ENCODE results near the gene ERBB4. TPM values are rescaled to one million over a fixed set of nuclear protein-coding genes. Genes with fewer than 3 reads are reported as not detected.

Gene ERBB4
- total and polyA plus RNA-seq, 10 of the 15 experiments (the other 5 are each of a cell fraction or from before 2014, with no cell fraction given), result under 0.01 to 0.23 (median 0.01) TPM; not detected in 4

GRCh38 chr2:211990335-211990734 lies 548.3 kb downstream of the ERBB4 start:
- intact Hi-C loops (cut with micrococcal nuclease; ENCODE audit: unreplicated experiment) (no loop called here), in situ Hi-C loops (cut with MboI) (no loop called here)
- ATAC-seq, result no peak
- Histone ChIP-seq H2AFZ (ENCODE audit: control insufficient read depth, low read depth, low read length) (no peak overlapping the region), H3K36me3 (ENCODE audit: control insufficient read depth in 2 of 2, insufficient read depth in 2 of 2, low read length in 1 of 2) (no peaks in the 10 kb centered on the region), H3K27ac (ENCODE audit: control insufficient read depth, insufficient read depth) (no peak overlapping the region), H3K27me3 (replicated peaks in 1 of 2; ENCODE audit: control insufficient read depth in 2 of 2, insufficient read depth in 2 of 2, low read length in 1 of 2) (no peaks in the 10 kb centered on the region), H3K9ac (ENCODE audit: control insufficient read depth, insufficient read depth, low read length) (no peak overlapping the region), H3K4me2 (ENCODE audit: control insufficient read depth, insufficient read depth) (no peak overlapping the region), H4K20me1 (ENCODE audit: control insufficient read depth, insufficient read depth) (no peaks in the 10 kb centered on the region), H3K4me1 (ENCODE audit: control insufficient read depth, insufficient read depth, low read length) (no peaks in the 10 kb centered on the region), H3K9me3 (replicated peaks; ENCODE audit: control insufficient read depth, insufficient read depth, low read length) (no peaks in the 10 kb centered on the region), H3K79me2 (ENCODE audit: control insufficient read depth, insufficient read depth, low read length) (no peaks in the 10 kb centered on the region), H3K4me3 (no peak overlapping the region)
- no TSS peak for BruUV-seq (replicated peaks)
- ChIA-PET SMC1A (ENCODE audit: uncharacterized antibody, unreplicated experiment) (no interaction called here), RAD21 (ENCODE audit: unreplicated experiment) (no interaction called here), CTCF (interaction anchor here (0.5 to 2.7 kb wide), 3 partner anchors 15 to 115 kb away, joined by 3 to 16 read pairs (median 4); no protein-coding TSS in a partner anchor), POLR2A (no interaction called here)
- DNase-seq (ENCODE audit: low read depth, low spot score), result no peak
- 5% methylated on average over 1 of the region's 1 CpG for WGBS (ENCODE audit: insufficient coverage, insufficient replicate concordance, low lambda C conversion rate, missing lambda C conversion rate)
- FAIRE-seq, result no peak
- no peak for TF ChIP-seq MTA2 (IDR thresholded peaks at IDR 0.05; ENCODE audit: low read depth)
- TF ChIP-seq CREM (IDR thresholded peaks at IDR 0.05; ENCODE audit: low read depth), result no peak
- no peak for TF ChIP-seq NR2C1 (IDR thresholded peaks at IDR 0.05)
- TF ChIP-seq, protein P1, sequence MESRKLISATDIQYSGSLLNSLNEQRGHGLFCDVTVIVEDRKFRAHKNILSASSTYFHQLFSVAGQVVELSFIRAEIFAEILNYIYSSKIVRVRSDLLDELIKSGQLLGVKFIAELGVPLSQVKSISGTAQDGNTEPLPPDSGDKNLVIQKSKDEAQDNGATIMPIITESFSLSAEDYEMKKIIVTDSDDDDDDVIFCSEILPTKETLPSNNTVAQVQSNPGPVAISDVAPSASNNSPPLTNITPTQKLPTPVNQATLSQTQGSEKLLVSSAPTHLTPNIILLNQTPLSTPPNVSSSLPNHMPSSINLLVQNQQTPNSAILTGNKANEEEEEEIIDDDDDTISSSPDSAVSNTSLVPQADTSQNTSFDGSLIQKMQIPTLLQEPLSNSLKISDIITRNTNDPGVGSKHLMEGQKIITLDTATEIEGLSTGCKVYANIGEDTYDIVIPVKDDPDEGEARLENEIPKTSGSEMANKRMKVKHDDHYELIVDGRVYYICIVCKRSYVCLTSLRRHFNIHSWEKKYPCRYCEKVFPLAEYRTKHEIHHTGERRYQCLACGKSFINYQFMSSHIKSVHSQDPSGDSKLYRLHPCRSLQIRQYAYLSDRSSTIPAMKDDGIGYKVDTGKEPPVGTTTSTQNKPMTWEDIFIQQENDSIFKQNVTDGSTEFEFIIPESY (IDR thresholded peaks at IDR 0.05), result no peak
- no peak for TF ChIP-seq E2F8 (IDR thresholded peaks at IDR 0.05; ENCODE audit: low read depth, partially characterized antibody)
- TF ChIP-seq SRF (IDR thresholded peaks at IDR 0.05; ENCODE audit: low read depth in 2 of 2, low read length in 2 of 2), result no peak
- TF ChIP-seq RCOR1 (conservative IDR thresholded peaks at IDR 0.05; ENCODE audit: low read depth, low read length), result no peak
- TF ChIP-seq SP1 (IDR thresholded peaks at IDR 0.05; ENCODE audit: low read depth, low read length), result no peak
- TF ChIP-seq GABPA (IDR thresholded peaks at IDR 0.05; ENCODE audit: low read depth), result no peak
- no peak for TF ChIP-seq HCFC1 (IDR thresholded peaks at IDR 0.05; ENCODE audit: low read length)
- no peak for TF ChIP-seq TARDBP (IDR thresholded peaks at IDR 0.05; ENCODE audit: borderline replicate concordance)
- no peak for TF ChIP-seq ZNF207 (IDR thresholded peaks at IDR 0.05; ENCODE audit: borderline replicate concordance)
- no peak for TF ChIP-seq RBBP5 (conservative IDR thresholded peaks at IDR 0.05)
- no peak for TF ChIP-seq SMC3 (IDR thresholded peaks at IDR 0.05; ENCODE audit: borderline replicate concordance, low read length)
- no peak for TF ChIP-seq MYC (IDR thresholded peaks at IDR 0.05; ENCODE audit: insufficient read depth, insufficient read length, insufficient replicate concordance, low read length, severe bottlenecking)
- no peak for TF ChIP-seq ZBED1 (IDR thresholded peaks at IDR 0.05; ENCODE audit: borderline replicate concordance)
- no peak for TF ChIP-seq ATF3 (IDR thresholded peaks at IDR 0.05; ENCODE audit: borderline replicate concordance, extremely low read depth, low read depth, low read length)
- TF ChIP-seq FOXK2 (IDR thresholded peaks at IDR 0.05), result no peak
- TF ChIP-seq, protein P2, sequence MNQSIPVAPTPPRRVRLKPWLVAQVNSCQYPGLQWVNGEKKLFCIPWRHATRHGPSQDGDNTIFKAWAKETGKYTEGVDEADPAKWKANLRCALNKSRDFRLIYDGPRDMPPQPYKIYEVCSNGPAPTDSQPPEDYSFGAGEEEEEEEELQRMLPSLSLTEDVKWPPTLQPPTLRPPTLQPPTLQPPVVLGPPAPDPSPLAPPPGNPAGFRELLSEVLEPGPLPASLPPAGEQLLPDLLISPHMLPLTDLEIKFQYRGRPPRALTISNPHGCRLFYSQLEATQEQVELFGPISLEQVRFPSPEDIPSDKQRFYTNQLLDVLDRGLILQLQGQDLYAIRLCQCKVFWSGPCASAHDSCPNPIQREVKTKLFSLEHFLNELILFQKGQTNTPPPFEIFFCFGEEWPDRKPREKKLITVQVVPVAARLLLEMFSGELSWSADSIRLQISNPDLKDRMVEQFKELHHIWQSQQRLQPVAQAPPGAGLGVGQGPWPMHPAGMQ (IDR thresholded peaks at IDR 0.05; ENCODE audit: borderline replicate concordance), result no peak
